ENCODE measurements around the gene ATP6V1F.
A peak's percentile ranks its signal among the peaks of the same experiment; 100 is the strongest.
"Not testable (repeated sequence)": the region's sequence is repeated elsewhere in the genome, so short reads cannot be mapped to it uniquely, and the experiment has no call there.

The ATP6V1F gene

GRCh38 chr7:128903621-128904361 lies 41.1 kb downstream of the ATP6V1F start:
- no peak for DNase-seq

DNA sequence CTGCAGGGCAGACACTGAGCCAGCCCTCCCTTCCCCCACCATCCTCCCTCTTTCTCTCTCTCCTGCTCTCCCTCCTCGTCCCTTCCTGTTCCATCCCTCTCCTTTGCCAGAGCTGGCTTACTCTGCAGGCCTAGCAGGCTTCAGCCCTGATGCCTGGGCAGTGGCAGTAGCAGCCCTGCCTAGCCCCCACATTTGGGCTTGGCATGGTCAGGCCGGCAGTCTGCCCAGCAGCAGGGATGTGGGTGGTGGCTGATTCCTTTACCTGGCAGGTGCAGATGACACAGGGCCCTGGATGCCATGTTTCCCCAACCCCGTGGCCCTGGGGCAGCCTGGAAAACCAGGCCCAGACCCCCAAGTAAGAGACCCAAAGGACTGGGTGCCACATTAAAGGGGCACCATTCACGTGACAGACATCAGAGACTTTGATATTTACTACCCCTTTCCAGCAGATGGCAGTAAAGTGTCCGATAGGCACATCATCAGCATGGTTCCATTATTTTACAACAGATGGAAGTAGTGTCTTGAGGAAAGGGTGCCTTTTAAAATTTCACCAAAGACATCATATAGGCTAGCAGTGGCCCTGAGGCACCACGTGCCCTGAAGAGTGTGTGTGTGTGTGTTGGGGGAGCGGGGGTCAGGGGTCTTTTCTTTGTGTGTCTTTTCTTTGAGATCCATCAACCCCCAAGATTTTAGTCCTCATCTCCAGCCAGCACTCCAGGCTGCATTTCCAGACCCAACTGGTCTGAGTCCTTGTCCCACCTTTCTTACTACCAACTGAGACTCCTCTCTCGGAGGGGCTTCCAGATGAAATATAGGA lies 41.9 kb downstream of the ATP6V1F start:
- peak; percentile 75 for DNase-seq

- no peak for DNase-seq
These were observed 43.5 kb downstream of the ATP6V1F start for GRCh38 chr7:128906001-128906765.

GRCh38 chr7:128906766-128907559 lies 44.3 kb downstream of the ATP6V1F start:
- DNase-seq, result no peak

DNA sequence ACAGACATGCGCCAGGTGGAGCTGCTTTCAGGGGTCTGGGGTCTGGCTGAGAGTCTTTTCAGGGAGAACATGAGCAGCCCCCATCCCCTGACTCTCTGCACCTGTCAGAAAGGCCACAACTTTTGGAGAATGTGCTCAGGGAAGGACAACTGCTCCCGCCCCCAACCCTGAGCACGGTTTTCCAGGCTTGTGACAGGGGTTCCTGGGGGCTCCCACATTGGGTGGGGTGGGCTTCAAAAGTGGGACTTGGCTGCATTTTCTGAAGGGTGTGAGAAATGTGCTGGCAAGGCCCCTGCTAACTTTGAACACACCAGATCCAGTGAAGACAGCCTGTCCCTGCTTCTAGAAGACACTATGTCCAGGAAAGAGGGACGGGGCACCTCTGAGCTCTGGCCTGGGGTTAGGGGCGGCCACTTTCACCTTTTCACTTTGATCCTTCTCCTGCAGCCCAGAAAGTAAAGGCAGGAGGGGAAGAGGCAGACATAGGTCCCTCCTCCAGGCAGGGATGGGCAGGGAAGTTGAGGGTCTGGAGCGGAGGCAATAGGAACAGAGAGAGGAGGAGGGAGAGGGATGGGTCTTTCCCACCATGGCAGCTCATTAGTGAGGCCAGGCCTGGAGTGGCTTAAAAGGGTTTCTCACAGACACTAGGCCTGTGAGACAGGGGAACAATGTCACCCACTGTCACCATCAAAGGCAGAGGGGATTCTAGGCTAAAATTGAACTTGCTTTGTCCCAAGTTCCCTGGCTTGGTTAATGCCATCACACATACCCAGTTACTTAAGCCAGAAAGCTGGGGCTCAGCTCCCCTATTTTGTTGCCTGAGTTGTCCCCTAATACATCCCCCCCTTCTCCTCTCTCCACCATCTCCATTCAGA lies 46.3 kb downstream of the ATP6V1F start:
- DNase-seq, result no peak

DNA sequence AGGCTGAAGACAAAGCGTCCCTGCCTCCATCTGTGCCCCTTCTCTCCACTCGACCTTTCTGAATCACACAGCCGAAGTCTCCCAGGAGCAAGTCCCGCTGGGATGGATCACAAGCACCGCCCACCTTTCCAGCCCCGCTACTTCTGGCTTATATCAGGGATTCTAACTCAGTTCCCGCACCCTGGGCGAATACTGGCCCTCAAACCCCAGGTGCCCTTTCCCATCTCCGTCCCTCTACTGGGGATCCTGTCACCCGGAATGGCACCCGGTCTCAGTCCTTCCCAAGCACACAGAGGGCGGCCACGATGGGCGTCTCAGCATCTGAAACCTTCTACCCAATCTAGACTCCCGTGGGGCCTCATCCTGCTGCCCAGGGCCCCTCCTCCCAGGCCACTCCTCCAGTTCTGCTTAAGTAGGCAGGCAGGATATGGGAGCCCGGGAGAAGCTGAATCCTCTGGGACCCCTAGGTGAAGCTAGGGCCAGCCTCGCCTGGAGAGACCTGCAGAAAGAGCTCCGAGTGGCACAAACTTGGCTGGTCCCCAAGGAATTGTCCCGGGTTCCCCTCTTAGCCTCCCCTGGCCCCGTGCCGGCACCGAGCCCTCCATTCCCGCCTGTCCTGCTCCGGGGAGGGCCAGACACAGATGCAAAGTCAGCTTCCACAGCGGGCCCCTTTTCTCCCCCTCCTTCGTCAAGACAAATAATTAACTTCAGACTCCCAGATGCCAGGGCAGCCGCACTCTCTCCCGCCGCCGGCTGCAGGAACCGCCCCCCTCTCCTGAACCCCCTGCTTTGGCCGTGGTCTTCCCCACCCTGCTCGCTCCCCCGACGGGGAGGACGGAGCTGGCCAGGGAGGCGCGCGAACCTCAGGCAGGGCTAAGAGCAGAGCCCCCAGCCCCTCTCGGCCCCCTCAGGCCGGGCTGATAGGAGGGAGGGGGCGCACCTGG lies 47.2 kb downstream of the ATP6V1F start:
- no peak for DNase-seq

GRCh38 chr7:128910569-128910945 lies 47.9 kb downstream of the ATP6V1F start, which contains the start of gene KCP:
Gene KCP, minus strand, starts transcription at chr7:128910709. Its CDS starts 33 bp downstream, at chr7:128910676.
- DNase-seq, result no peak

DNA sequence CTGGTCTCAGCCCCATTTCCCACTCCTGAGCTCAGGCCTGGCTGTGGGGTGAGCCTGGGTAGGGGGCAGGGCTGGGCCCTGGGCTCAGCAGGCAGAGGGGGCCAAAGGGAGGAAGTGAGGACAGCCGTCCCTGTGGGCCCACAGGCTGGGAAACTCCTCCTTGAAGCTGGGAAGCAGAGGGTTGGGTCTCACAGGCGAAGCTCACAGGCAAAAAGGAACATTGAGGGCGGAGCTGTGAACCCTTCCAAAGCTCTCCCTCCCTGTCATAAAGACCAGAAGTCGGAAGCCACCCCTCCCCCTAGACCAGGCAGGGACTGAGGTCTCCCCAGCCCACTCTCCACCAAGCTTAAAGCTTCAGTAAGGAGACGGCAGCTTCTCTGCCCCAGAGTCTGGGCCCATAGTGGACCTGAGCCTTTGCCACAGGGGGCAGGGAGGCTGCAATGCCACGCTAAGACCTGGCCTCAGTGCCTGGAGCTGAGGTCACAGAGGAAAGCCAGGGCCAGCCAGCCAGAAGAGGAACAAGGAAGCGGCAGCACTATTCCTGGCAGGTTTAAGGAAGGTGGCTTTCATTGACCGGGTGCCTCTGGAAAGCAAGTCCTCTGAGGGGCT lies 48.9 kb downstream of the ATP6V1F start:
- no peak for DNase-seq

DNA sequence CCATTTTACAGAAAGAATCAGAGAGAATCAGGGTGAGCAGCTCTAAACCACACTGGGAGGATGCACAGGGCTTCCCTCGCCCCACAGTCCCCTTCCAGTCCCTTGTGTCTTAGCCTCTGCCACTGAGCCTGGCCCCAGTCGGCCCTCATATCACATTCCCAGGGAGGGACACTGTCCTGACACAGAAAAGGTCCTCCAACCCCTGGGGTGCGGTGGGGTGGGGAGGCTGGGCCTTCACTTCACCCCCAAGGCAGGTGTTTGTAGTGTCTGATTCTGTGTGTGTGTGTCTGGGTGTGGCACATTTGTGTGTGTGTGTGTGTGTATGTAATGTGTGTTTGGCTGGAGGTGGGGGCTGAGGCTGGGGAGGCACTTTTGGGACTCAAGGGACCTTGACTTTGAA lies 49.6 kb downstream of the ATP6V1F start:
- no peak for DNase-seq

- DNase-seq, result not testable (repeated sequence)
These were observed 50.2 kb downstream of the ATP6V1F start for GRCh38 chr7:128912709-128913495.

GRCh38 chr7:128913870-128914565 lies 51.4 kb downstream of the ATP6V1F start:
- no peak for DNase-seq

GRCh38 chr7:128914566-128915151 lies 52.0 kb downstream of the ATP6V1F start:
- DNase-seq, result peak; percentile 13

DNA sequence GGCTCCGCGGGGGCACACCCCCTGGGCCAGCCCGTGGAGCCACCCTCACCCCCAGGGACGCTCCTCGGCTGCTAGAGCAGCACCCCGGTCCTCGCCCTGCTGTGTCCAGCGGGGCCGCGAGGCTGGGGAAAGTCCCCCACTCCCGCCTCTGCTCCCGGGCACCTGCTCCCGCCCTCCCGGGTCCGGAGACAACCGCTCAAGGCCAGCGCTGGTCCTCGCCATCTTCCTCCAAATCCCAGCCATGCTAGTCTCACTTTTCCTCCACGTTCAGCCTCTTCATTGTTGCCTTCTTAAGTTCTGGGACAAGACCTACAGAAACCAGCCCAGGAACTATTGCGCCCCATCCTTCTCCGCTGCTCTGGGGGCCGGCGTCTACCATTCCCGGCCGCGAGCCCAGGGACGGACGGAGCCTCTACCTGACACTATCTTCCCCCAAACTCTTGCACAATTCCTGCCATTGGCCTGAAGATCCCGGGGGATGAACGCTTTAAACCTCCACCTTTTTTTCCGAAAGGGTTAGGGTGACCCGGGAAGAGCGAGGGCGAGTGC lies 52.7 kb downstream of the ATP6V1F start:
- DNase-seq, result no peak

Data from CD4-positive, alpha-beta T cell treated with Interleukin-17A for 1 hour (primary cell).